Endothelial cell of umbilical vein (primary cell): ENCODE results near the gene ACCSL. TPM values are rescaled to one million over a fixed set of nuclear protein-coding genes. Genes with fewer than 3 reads are reported as not detected.

Experiments used
- BruUV-seq: library from RNA; stranded (reverse); fragments of 400-500 nt; replicated peaks from 2 replicates; lab custom pipeline; 2021; lab: Mats Ljungman, UMichigan
- CTCF ChIA-PET: fragments of 300-600, 350-600 bp; sonication (Branson Sonifier 250); formaldehyde crosslinking; loops from one replicate; lab custom pipeline; 2021; ENCODE audit warnings: antibody characterized with exemption, inconsistent platforms; lab: Charles Lee
- POLR2A ChIA-PET: fragments of 300-600, 350-600 bp; sonication (Branson Sonifier 250); formaldehyde crosslinking; loops from one replicate; lab custom pipeline; 2021; ENCODE audit warnings: antibody characterized with exemption, inconsistent platforms; lab: Charles Lee
- DNase-seq: peaks from one replicate; pipeline ENCODE4 v3.0.0-alpha.2; 2011; ENCODE audit warnings: low read depth, low spot score
- FAIRE-seq: peaks from 2 replicates; lab custom pipeline; 2011; peaks lifted over from hg19 to GRCh38; lab: Jason Lieb, UNC
- H2AFZ ChIP-seq: 2 replicates; pipeline ENCODE4 v1.6.0; 2012; ENCODE audit warnings: low read depth, low read length, control low read depth, inconsistent platforms
- H3K27ac ChIP-seq: 2 replicates; pipeline ENCODE4 v1.5.1; 2011; ENCODE audit warnings: low read depth, mild to moderate bottlenecking, control low read depth, low read length, moderate library complexity; ENCODE audit not compliant: insufficient read depth
- H3K27me3 ChIP-seq, 2 experiments: 2 replicates each; pipeline versions ENCODE4 v1.6.0 to v1.6.1; 2011; ENCODE audit warnings: low read length in 2 of 2, mixed read lengths in 1 of 2; ENCODE audit not compliant: control insufficient read depth in 2 of 2, insufficient read depth in 2 of 2
- H3K36me3 ChIP-seq, 2 experiments: 2 replicates in 1 of 2; 3 replicates in 1 of 2; pipeline ENCODE4 v1.5.1; 2011; ENCODE audit warnings: low read length in 2 of 2, mild to moderate bottlenecking in 1 of 2, moderate library complexity in 1 of 2; ENCODE audit not compliant: control insufficient read depth in 2 of 2, insufficient read depth in 2 of 2; ENCODE audit errors: extremely low read depth in 1 of 2
- H3K4me1 ChIP-seq: 3 replicates; pipeline ENCODE4 v1.5.1; 2011; ENCODE audit warnings: mild to moderate bottlenecking, low read length; ENCODE audit not compliant: control insufficient read depth, insufficient read depth; ENCODE audit errors: extremely low read depth
- H3K4me2 ChIP-seq: 2 replicates; pipeline ENCODE4 v1.6.1; 2011; ENCODE audit warnings: low read length, control low read depth, mixed read lengths; ENCODE audit not compliant: insufficient read depth
- H3K4me3 ChIP-seq, 3 experiments: fragments of 200-600 bp in 1 of 3; sonication (generic), shearing (Covaris generic) in 1 of 3; replicated peaks in 1 of 3; 2 replicates each; pipeline ENCODE4 v1.5.1; 2011 to 2016; ENCODE audit warnings: control low read depth in 3 of 3, low read length in 3 of 3, mild to moderate bottlenecking in 2 of 3, inconsistent platforms in 1 of 3, low read depth in 1 of 3, moderate library complexity in 1 of 3; ENCODE audit not compliant: insufficient read depth in 1 of 3
- H3K79me2 ChIP-seq: 2 replicates; pipeline ENCODE4 v1.6.0; 2012; ENCODE audit warnings: low read length, inconsistent platforms; ENCODE audit not compliant: control insufficient read depth, insufficient read depth
- H3K9ac ChIP-seq: replicated peaks from 2 replicates; pipeline ENCODE3; 2011; ENCODE audit warnings: low read length, control low read depth; ENCODE audit not compliant: insufficient read depth; ENCODE audit errors: extremely low read depth
- H3K9me1 ChIP-seq: replicated peaks from 3 replicates; pipeline ENCODE4 v1.6.0; 2011; ENCODE audit warnings: mild to moderate bottlenecking, low read length; ENCODE audit not compliant: control insufficient read depth, insufficient read depth; ENCODE audit errors: extremely low read depth
- H3K9me3 ChIP-seq: replicated peaks from 2 replicates; pipeline ENCODE4 v1.5.1; 2012; ENCODE audit warnings: low read length, inconsistent platforms; ENCODE audit not compliant: control insufficient read depth, insufficient read depth
- H4K20me1 ChIP-seq: replicated peaks from 2 replicates; pipeline ENCODE3; 2011; ENCODE audit warnings: mild to moderate bottlenecking, low read length; ENCODE audit not compliant: control insufficient read depth, insufficient read depth; ENCODE audit errors: extremely low read depth
- EZH2 ChIP-seq: IDR thresholded peaks from 2 replicates; pipeline ENCODE4 v1.6.1; 2012; ENCODE audit warnings: borderline replicate concordance, low read depth, mild to moderate bottlenecking, moderate library complexity, low read length, inconsistent platforms; ENCODE audit not compliant: severe bottlenecking
- FOS ChIP-seq: IDR thresholded peaks from 2 replicates; pipeline ENCODE4 v1.6.1; 2011; ENCODE audit warnings: mild to moderate bottlenecking, low read length, moderate library complexity, borderline replicate concordance; ENCODE audit not compliant: insufficient read depth
- GATA2 ChIP-seq: IDR thresholded peaks from 2 replicates; pipeline ENCODE4 v1.7.0; 2011; ENCODE audit warnings: low read depth, mild to moderate bottlenecking, moderate library complexity, mixed read lengths, low read length; ENCODE audit not compliant: insufficient read length, insufficient read depth
- JUN ChIP-seq: IDR thresholded peaks from 2 replicates; pipeline ENCODE4 v1.6.1; 2011; ENCODE audit warnings: borderline replicate concordance, low read depth; ENCODE audit not compliant: insufficient read length, insufficient read depth
- MAX ChIP-seq: IDR thresholded peaks from 2 replicates; pipeline ENCODE4 v1.6.1; 2011; ENCODE audit not compliant: insufficient read depth, insufficient read length
- MYC ChIP-seq: IDR thresholded peaks from one replicate; pipeline ENCODE4 v1.6.1; 2011; ENCODE audit warnings: mild to moderate bottlenecking, low read depth, low read length
- POLR2A ChIP-seq: IDR thresholded peaks from 2 replicates; pipeline ENCODE4 v1.6.1; 2012; ENCODE audit warnings: low read depth, mild to moderate bottlenecking, control low read depth, low read length
- POLR2AphosphoS5 ChIP-seq: IDR thresholded peaks from 2 replicates; pipeline ENCODE4 v1.6.1; 2012; ENCODE audit warnings: low read depth, mild to moderate bottlenecking, control low read depth, low read length, moderate library complexity; ENCODE audit not compliant: insufficient read depth
- dilution Hi-C: fragments of 300-500 bp; cut with MboI; formaldehyde crosslinking; loops from one replicate; pipeline ENCODE4 v1.15.0; 2019; ENCODE audit warnings: low sequenced_read_pairs; ENCODE audit not compliant: extremely low pct_ligation_motif_present
- intact Hi-C: fragments of 100-400 bp; cut with micrococcal nuclease; formaldehyde crosslinking; loops from one replicate; pipeline ENCODE4 v1.10.0; 2022
- polyA plus RNA-seq, 4 experiments: library from polyadenylated mRNA; depleted of rRNA in 3 of 4; stranded (reverse) in 3 of 4; unstranded in 1 of 4; fragments of >200 nt; gene quantifications; 2 replicates each; pipeline versions ENCODE4 v1.2.1 to v1.2.3, GENCODE V29; 2011 to 2012; ENCODE audit warnings: missing spikeins in 1 of 4
- total RNA-seq: library from RNA; stranded (reverse); gene quantifications from 2 replicates; pipeline ENCODE4 v1.2.3, GENCODE V29; 2021
- TF ChIP-seq, protein P1 (sequence below), 2 donors: IDR thresholded peaks; 1 replicate in 1 of 2; 2 replicates in 1 of 2; pipeline ENCODE4 v1.5.1; 2011; ENCODE audit warnings: low read length in 2 of 2, mild to moderate bottlenecking in 2 of 2, moderate library complexity in 2 of 2, control low read depth in 1 of 2, inconsistent platforms in 1 of 2, low read depth in 1 of 2; ENCODE audit not compliant: insufficient read depth in 1 of 2; ENCODE audit errors: extremely low read depth in 1 of 2

Gene ACCSL
- total and polyA plus RNA-seq, 2 donors (not counting 3 experiments of a cell fraction or from before 2014, with no cell fraction given) = not detected

- H3K79me2 ChIP-seq = no peaks in the 10 kb centered on the region
- CTCF ChIA-PET = interaction anchor here (0.8 to 11.7 kb wide), 3 partner anchors 9 to 144 kb away, joined by 3 to 161 read pairs (median 3); no protein-coding TSS in a partner anchor
- no peak overlapping the region for H2AFZ ChIP-seq
- no peak for DNase-seq
- H3K9ac ChIP-seq = no peak overlapping the region
- no peaks in the 10 kb centered on the region for H3K4me1 ChIP-seq
- FAIRE-seq = no peak
- intact Hi-C loops (no loop called here), dilution Hi-C loops (no loop called here)
- no peak for TF ChIP-seq POLR2AphosphoS5
- TF ChIP-seq, protein P1, sequence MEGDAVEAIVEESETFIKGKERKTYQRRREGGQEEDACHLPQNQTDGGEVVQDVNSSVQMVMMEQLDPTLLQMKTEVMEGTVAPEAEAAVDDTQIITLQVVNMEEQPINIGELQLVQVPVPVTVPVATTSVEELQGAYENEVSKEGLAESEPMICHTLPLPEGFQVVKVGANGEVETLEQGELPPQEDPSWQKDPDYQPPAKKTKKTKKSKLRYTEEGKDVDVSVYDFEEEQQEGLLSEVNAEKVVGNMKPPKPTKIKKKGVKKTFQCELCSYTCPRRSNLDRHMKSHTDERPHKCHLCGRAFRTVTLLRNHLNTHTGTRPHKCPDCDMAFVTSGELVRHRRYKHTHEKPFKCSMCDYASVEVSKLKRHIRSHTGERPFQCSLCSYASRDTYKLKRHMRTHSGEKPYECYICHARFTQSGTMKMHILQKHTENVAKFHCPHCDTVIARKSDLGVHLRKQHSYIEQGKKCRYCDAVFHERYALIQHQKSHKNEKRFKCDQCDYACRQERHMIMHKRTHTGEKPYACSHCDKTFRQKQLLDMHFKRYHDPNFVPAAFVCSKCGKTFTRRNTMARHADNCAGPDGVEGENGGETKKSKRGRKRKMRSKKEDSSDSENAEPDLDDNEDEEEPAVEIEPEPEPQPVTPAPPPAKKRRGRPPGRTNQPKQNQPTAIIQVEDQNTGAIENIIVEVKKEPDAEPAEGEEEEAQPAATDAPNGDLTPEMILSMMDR (IDR thresholded peaks at IDR 0.05; ENCODE audit: extremely low read depth in 1 of 2, insufficient read depth in 1 of 2, low read depth in 1 of 2, low read length in 2 of 2) = no peak
- no peak for TF ChIP-seq JUN
- TF ChIP-seq POLR2A = no peak
- TF ChIP-seq EZH2 = no peak
- no peak for TF ChIP-seq MAX
- no peak for TF ChIP-seq MYC
- no peak for TF ChIP-seq FOS
- TF ChIP-seq GATA2 = no peak
- no peak overlapping the region for H3K4me2 ChIP-seq
- H4K20me1 ChIP-seq = no peaks in the 10 kb centered on the region
- BruUV-seq = no TSS peak
- H3K9me1 ChIP-seq = no peaks in the 10 kb centered on the region
- no peak overlapping the region for H3K4me3 ChIP-seq
- H3K27ac ChIP-seq = no peak overlapping the region
- H3K27me3 ChIP-seq = peaks cover 8 to 9% of the 10 kb centered on the region in 2 experiments
- H3K36me3 ChIP-seq = no peaks in the 10 kb centered on the region
- no peaks in the 10 kb centered on the region for H3K9me3 ChIP-seq
- POLR2A ChIA-PET = no interaction called here
Measured at GRCh38 chr11:44033856-44034255, 13.9 kb upstream of the ACCSL start.
